Hematopoietic multipotent progenitor cell (in vitro differentiated cells): ENCODE data around the gene TMEM254. TPM values are rescaled to one million over a fixed set of nuclear protein-coding genes. Genes with fewer than 3 reads are reported as not detected.
"Not testable (repeated sequence)": the region's sequence is repeated elsewhere in the genome, so short reads cannot be mapped to it uniquely, and the experiment has no call there.

Experiments used
- DNase-seq, 3 donors: peaks; one replicate each; pipeline ENCODE4 v3.0.0-alpha.2; 2011 to 2015; ENCODE audit warnings: low read depth in 2 of 3, low spot score in 2 of 3
- total RNA-seq: library from RNA; depleted of rRNA; stranded (reverse); fragments of >200 nt; gene quantifications from one replicate; pipeline ENCODE4 v1.2.3, GENCODE V29; 2012

The TMEM254 gene
- 16.7 TPM for total RNA-seq

- DNase-seq = peak; percentile 61 to 97 (median 94)
Measured at GRCh38 chr10:80078448-80079311, at the start of gene TMEM254. Gene TMEM254 (plus strand): TSS chr10:80078665. CDS start chr10:80078700, 35 bp downstream.

- not testable (repeated sequence) for DNase-seq
Measured at GRCh38 chr10:80029205-80029604, 49.3 kb upstream of the TMEM254 start.

- not testable (repeated sequence) for DNase-seq
Measured at GRCh38 chr10:80029865-80030264, 48.6 kb upstream of the TMEM254 start.

GRCh38 chr10:80032503-80032902 is 46.0 kb upstream of the TMEM254 start:
- no peak for DNase-seq

- not testable (repeated sequence) for DNase-seq
Measured at GRCh38 chr10:80034766-80035165, 43.7 kb upstream of the TMEM254 start.

- DNase-seq = not testable (repeated sequence)
Measured at GRCh38 chr10:80035430-80035829, 43.0 kb upstream of the TMEM254 start.

GRCh38 chr10:80036921-80037500 is 41.5 kb upstream of the TMEM254 start:
- DNase-seq = not testable (repeated sequence)

GRCh38 chr10:80038226-80038625 is 40.2 kb upstream of the TMEM254 start:
- not testable (repeated sequence) for DNase-seq

GRCh38 chr10:80041162-80041561 is 37.3 kb upstream of the TMEM254 start:
- DNase-seq = no peak

- DNase-seq = not testable (repeated sequence)
Measured at GRCh38 chr10:80044935-80045334, 33.5 kb upstream of the TMEM254 start.

GRCh38 chr10:80046629-80047441 is 31.6 kb upstream of the TMEM254 start:
- peak; percentile 41 to 81 (median 64) for DNase-seq

- no peak for DNase-seq
Measured at GRCh38 chr10:80050752-80051151, 27.7 kb upstream of the TMEM254 start.

- no peak for DNase-seq
Measured at GRCh38 chr10:80051993-80052392, 26.5 kb upstream of the TMEM254 start.

- DNase-seq = no peak
Measured at GRCh38 chr10:80055760-80056159, 22.7 kb upstream of the TMEM254 start.

GRCh38 chr10:80057171-80057570 is 21.3 kb upstream of the TMEM254 start:
- DNase-seq = no peak

- no peak for DNase-seq
Measured at GRCh38 chr10:80064120-80064886, 14.2 kb upstream of the TMEM254 start.

- no peak for DNase-seq
Measured at GRCh38 chr10:80066809-80067208, 11.7 kb upstream of the TMEM254 start.

GRCh38 chr10:80067821-80068220 is 10.6 kb upstream of the TMEM254 start:
- DNase-seq = not testable (repeated sequence)

GRCh38 chr10:80068270-80068669 is 10.2 kb upstream of the TMEM254 start:
- no peak for DNase-seq

- no peak for DNase-seq
Measured at GRCh38 chr10:80070057-80070456, 8.4 kb upstream of the TMEM254 start.
